GM19467 (cell line): ENCODE data around the gene SAMD5.
"Not testable (repeated sequence)": the region's sequence is repeated elsewhere in the genome, so short reads cannot be mapped to it uniquely, and the experiment has no call there.

Source experiments
- ATAC-seq: cut with Tn5 transposase; IDR thresholded peaks from one replicate; pipeline ENCODE4 v1.9.1; 2021; ENCODE audit warnings: mild to moderate bottlenecking, moderate library complexity; ENCODE audit not compliant: unreplicated experiment

Gene SAMD5

DNA sequence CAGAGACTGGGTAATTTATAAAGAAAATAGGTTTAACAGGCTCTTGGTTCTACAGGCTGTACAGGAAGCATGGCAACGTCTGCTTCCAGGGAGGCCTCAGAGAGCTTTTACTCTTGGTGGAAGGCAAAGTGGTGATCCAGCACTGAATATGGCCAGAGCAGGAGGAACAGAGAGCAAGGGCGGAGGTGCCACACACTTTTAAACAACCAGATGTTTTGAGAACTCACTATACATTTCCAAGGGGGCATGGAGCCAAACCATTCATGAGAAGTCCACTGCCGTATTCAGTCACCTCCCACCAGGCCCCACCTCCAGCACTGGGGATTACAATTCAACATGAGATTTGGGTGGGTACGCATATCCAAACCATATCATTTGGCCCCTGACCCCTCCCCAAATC lies 18.7 kb downstream of the SAMD5 start:
- no peak for ATAC-seq

- ATAC-seq: no peak
Measured at GRCh38 chr6:147528511-147529145, 20.1 kb downstream of the SAMD5 start.

- peak; percentile 65 for ATAC-seq
Measured at GRCh38 chr6:147530132-147531060, 21.9 kb downstream of the SAMD5 start.

DNA sequence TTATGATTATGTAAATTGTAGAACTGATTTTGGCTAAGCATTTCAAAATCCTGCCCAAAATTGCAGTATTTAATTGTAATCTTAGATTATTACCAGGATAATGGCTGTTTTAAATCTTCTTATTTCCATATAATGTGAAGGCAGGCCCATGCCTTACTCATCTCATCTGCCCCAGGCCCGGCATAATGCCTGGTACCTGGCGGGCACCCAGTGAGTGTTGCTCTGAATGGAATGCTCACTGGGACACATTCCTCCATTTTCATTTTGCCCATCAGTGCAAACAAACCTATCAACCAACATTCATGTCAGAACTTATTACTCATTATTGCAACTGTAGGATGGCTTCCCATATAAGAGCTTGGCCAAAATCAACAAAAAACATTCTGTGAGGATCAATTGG lies 22.8 kb downstream of the SAMD5 start:
- ATAC-seq: no peak

DNA sequence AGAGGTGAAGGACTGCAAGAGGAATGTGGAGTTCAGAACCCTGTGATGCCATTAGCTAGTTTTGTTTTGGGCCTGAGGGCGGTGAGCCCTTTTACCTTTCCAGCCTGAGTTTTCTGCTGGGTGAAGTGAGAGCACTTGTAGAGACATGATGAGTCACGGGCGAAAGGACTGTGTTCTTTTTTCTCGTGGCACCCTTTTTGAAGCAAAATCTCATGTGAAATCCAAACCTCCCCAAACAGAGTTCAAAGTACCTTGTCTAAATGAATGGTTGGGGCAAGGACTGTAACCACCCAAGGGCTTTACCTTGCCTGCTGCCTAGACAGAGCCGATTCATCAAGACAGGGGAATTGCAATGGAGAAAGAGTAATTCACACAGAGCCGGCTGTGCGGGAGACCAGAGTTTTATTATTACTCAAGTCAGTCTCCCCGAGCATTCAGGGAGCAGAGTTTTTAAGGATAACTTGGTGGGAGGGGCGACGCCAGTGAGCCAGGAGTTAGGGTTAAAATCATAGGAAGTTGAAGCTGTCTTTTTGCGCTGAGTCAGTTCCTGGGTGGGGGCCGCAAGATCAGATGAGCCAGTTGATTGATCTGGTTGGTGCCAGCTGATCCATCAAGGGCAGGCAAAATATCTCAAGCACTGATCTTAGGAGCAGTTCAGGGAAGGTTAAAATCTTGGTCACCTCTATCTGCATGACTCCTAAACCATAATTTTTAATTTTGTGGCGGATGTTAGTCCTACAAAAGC lies 25.8 kb downstream of the SAMD5 start:
- no peak for ATAC-seq

GRCh38 chr6:147538821-147539220 lies 30.3 kb downstream of the SAMD5 start:
- no peak for ATAC-seq

DNA sequence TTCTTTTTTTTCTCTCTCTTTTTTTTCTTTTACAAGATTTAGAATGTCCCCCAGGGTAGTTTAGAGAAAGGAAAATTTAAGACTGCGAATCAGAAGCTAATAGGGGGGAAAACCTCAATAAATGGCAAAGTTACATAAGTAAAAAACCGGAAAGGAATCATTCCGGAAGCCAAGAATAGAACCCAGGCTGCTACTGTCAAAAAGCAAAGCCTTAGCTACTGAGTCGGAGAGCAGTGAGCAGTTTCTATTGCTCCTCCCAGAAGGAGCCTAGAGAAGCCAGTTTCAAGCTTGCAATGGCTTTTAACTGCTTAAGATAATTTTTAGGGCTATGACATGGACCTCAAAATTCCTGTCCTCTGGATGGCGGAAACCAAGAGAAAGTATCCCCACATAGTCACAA lies 31.6 kb downstream of the SAMD5 start:
- ATAC-seq: no peak

DNA sequence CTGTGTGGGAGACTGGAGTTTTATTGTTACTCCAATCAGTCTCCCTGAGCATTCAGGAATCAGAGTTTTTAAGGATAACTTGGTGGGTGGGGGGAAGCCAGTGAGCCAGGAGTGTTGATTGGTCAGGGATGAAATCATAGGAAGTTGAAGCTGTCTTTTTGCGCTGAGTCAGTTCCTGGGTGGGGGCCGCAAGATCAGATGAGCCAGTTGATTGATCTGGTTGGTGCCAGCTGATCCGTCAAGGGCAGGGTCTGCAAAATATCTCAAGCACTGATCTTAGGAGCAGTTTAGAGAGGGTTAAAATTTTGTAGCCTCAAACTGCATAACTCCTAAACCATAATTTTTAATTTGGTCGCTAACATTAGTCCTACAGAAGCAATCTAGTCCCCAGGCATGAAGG lies 33.9 kb downstream of the SAMD5 start:
- not testable (repeated sequence) for ATAC-seq

GRCh38 chr6:147544420-147544819 lies 35.9 kb downstream of the SAMD5 start:
- ATAC-seq: no peak

GRCh38 chr6:147546501-147547368 lies 38.2 kb downstream of the SAMD5 start:
- no peak for ATAC-seq

GRCh38 chr6:147547369-147547902 lies 38.9 kb downstream of the SAMD5 start:
- ATAC-seq: no peak

- ATAC-seq: no peak
Measured at GRCh38 chr6:147548921-147549475, 40.5 kb downstream of the SAMD5 start.

GRCh38 chr6:147549531-147549930 lies 41.0 kb downstream of the SAMD5 start:
- ATAC-seq: no peak

GRCh38 chr6:147551976-147552375 lies 43.5 kb downstream of the SAMD5 start:
- ATAC-seq: no peak

- ATAC-seq: no peak
Measured at GRCh38 chr6:147553099-147553498, 44.6 kb downstream of the SAMD5 start.

GRCh38 chr6:147554281-147554680 lies 45.8 kb downstream of the SAMD5 start:
- ATAC-seq: no peak

DNA sequence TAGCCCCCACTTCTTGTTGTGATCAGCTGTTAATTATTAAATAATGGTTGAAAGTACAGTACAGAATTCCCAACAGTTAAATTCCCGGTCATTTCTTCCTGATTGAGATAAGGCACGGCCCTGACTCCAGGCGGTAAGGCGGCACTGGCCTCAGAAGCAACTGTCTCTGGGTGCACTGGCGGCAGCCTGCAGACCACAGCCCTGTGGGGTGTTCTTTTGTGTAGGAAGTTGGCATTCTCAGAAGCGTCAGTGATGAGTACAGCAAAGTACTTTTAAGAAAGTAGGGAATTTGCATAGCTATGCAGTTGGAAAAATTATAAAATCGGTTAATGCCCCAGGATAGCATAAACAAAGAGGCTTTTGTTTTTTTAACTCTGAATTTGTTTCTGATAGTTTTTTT lies 50.5 kb downstream of the SAMD5 start:
- no peak for ATAC-seq

GRCh38 chr6:147560670-147561069 lies 52.2 kb downstream of the SAMD5 start:
- ATAC-seq: peak; percentile 55

- no peak for ATAC-seq
Measured at GRCh38 chr6:147561726-147562125, 53.2 kb downstream of the SAMD5 start.

- no peak for ATAC-seq
Measured at GRCh38 chr6:147563472-147563871, 55.0 kb downstream of the SAMD5 start.
